Ovary (tissue), 3 donors: ENCODE data around the gene TEX44.

Source experiments
- CTCF ChIP-seq, 3 donors: fragments of 450-650 bp in 2 of 3; fragments of 200-600 bp in 1 of 3; IDR thresholded peaks; one replicate each; pipeline versions ENCODE4 v1.5.1 to v1.8.0; 2016 to 2022; ENCODE audit warnings: antibody characterized with exemption in 3 of 3, mild to moderate bottlenecking in 1 of 3
- POLR2A ChIP-seq: fragments of 450-650 bp; IDR thresholded peaks from one replicate; pipeline ENCODE4 v1.6.1; 2017; ENCODE audit warnings: antibody characterized with exemption, mild to moderate bottlenecking, moderate library complexity
- donor health status: DM: no; HTN: no; CAD: no.

- TF ChIP-seq CTCF (IDR thresholded peaks at IDR 0.05) (no peak), POLR2A (no peak)
Observed at GRCh38 chr2:231597627-231598026, 5.0 kb downstream of the TEX44 start.
